Thoracic aorta (tissue), 2 donors: ENCODE measurements around the gene KCTD10. TPM values are rescaled to one million over a fixed set of nuclear protein-coding genes. Genes with fewer than 3 reads are reported as not detected.
"Not testable (repeated sequence)": the region's sequence is repeated elsewhere in the genome, so short reads cannot be mapped to it uniquely, and the experiment has no call there.

ENCODE experiments used
- ATAC-seq: fragments of 150-250 bp; one replicate; pipeline ENCODE4 v1.8.0; 2017; ENCODE audit warnings: low read depth; ENCODE audit not compliant: insufficient number of reproducible peaks, low FRiP score
- DNase-seq: peaks from one replicate; pipeline ENCODE4 v3.0.0-alpha.2; 2020; ENCODE audit warnings: low spot score
- H3K27ac ChIP-seq, 2 donors: fragments of 200-600 bp; sonication (generic); 1 replicate in 1 of 2; 2 replicates in 1 of 2; pipeline ENCODE4 v1.5.1; 2016; ENCODE audit warnings: mild to moderate bottlenecking in 2 of 2, moderate library complexity in 2 of 2
- H3K27me3 ChIP-seq: fragments of 200-600 bp; sonication (generic); replicated peaks from 2 replicates; pipeline ENCODE4 v1.6.0; 2016; ENCODE audit warnings: mild to moderate bottlenecking; ENCODE audit not compliant: insufficient read depth
- H3K36me3 ChIP-seq: fragments of 200-600 bp; sonication (generic); one replicate; pipeline ENCODE4 v1.5.1; 2016
- H3K4me1 ChIP-seq, 2 donors: fragments of 200-600 bp; sonication (generic); 1 replicate in 1 of 2; 2 replicates in 1 of 2; pipeline versions ENCODE4 v1.5.1 to v1.6.0; 2016; ENCODE audit warnings: low read depth in 2 of 2, mild to moderate bottlenecking in 1 of 2; ENCODE audit not compliant: control insufficient read depth in 1 of 2
- H3K4me3 ChIP-seq: fragments of 200-600 bp; sonication (generic); 2 replicates; pipeline ENCODE4 v1.5.1; 2016; ENCODE audit warnings: mild to moderate bottlenecking
- H3K9me3 ChIP-seq: fragments of 200-600 bp; sonication (generic); 2 replicates; pipeline ENCODE4 v1.5.1; 2016
- total RNA-seq, 2 donors: library from RNA; depleted of rRNA; stranded (reverse); fragments of >200 nt; gene quantifications; one replicate each; pipeline versions ENCODE4 v1.1.0 to v1.2.3, GENCODE V29; 2016
- TF ChIP-seq, protein P1 (sequence below): fragments of 200-600 bp; sonication (generic); IDR thresholded peaks from one replicate; pipeline ENCODE4 v1.5.1; 2019; ENCODE audit warnings: antibody characterized with exemption

The KCTD10 gene
- total RNA-seq, 2 donors from 2014 or later = 109 to 271 TPM

DNA sequence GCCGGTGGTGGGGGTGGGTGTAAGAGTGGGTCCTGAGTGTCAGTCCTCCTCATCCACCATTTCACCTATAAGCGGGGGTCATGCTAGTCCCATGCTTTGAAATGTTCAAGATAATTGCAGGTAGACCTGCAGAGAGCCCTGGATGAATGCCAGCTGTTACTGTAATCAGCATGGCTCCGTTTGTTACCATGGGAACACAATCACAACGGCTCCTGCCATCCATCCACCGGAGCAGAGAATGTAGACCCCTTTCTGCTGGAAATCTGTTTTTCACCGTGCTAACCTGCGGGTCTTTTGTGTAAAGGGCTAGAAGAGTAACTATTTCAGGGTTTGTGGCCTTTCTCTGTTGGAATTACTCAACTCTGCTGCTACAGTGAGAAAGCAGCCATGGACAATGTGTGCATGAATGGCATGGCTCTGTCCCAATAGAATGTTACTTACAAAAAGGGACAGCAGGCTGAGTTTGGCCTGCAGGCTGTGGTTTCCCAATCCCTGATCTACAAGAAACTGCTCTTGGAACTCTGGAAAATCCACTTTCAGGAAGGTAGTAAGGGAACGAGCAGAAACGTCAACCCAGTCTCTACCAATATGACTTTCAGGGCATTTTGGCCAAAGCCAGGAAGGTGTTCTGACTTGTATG lies 36.1 kb downstream of the KCTD10 start:
- H3K36me3 ChIP-seq = peaks cover 4% of the 10 kb centered on the region
- no peaks in the 10 kb centered on the region for H3K9me3 ChIP-seq
- peaks cover 0 to 6% of the 10 kb centered on the region in 2 donors for H3K4me1 ChIP-seq
- ATAC-seq (no peak), DNase-seq (no peak)
- H3K27me3 ChIP-seq = no peaks in the 10 kb centered on the region
- H3K27ac ChIP-seq = no peak overlapping the region
- H3K4me3 ChIP-seq = no peak overlapping the region
- TF ChIP-seq, protein P1, sequence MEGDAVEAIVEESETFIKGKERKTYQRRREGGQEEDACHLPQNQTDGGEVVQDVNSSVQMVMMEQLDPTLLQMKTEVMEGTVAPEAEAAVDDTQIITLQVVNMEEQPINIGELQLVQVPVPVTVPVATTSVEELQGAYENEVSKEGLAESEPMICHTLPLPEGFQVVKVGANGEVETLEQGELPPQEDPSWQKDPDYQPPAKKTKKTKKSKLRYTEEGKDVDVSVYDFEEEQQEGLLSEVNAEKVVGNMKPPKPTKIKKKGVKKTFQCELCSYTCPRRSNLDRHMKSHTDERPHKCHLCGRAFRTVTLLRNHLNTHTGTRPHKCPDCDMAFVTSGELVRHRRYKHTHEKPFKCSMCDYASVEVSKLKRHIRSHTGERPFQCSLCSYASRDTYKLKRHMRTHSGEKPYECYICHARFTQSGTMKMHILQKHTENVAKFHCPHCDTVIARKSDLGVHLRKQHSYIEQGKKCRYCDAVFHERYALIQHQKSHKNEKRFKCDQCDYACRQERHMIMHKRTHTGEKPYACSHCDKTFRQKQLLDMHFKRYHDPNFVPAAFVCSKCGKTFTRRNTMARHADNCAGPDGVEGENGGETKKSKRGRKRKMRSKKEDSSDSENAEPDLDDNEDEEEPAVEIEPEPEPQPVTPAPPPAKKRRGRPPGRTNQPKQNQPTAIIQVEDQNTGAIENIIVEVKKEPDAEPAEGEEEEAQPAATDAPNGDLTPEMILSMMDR = no peak

DNA sequence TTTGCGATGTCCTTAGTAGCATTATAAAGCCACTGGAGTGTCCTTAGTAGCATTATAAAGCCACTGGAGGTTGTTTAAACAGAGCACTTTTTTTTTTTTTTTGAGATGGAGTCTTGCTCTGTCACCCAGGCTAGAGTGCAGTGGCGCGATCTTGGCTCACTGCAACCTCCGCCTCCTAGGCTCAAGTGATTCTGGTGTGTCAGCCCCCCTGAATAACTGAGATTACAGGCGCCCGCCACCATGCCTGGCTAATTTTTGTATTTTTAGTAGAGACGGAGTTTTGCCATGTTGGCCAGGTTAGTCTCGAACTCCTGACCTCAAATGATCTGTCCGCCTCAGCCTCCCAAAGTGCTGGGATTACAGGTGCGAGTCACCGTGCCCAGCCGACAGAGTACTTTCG lies 37.1 kb downstream of the KCTD10 start:
- H3K9me3 ChIP-seq, ATAC-seq, H3K4me3 ChIP-seq, H3K27ac ChIP-seq, H3K27me3 ChIP-seq, H3K36me3 ChIP-seq, H3K4me1 ChIP-seq, DNase-seq: not testable (repeated sequence)

DNA sequence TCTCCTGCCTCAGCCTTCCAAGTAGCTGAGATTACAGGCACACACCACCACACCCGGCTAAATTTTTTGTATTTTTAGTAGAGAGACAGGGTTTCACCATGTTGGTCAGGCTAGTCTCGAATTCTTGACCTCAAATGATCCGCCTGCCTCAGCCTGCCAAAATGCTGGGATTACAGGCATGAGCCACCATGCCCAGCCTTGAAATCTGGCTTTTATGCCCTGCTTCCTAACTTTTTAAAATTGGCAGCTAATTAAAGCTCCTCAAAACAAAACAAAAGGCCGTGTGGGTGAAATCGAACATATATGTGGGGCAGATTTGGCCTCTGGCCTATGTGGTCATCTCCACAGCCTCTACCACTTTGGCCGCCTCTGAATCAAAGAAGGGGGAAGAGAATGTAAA lies 37.9 kb downstream of the KCTD10 start:
- DNase-seq (no peak), ATAC-seq (no peak)
- peaks cover 0 to 6% of the 10 kb centered on the region in 2 donors for H3K4me1 ChIP-seq
- H3K9me3 ChIP-seq = no peaks in the 10 kb centered on the region
- no peak overlapping the region for H3K4me3 ChIP-seq
- H3K27ac ChIP-seq = peak overlapping the region in 1 of 2 donors; percentile 18
- TF ChIP-seq, protein P1 = no peak
- no peaks in the 10 kb centered on the region for H3K27me3 ChIP-seq
- H3K36me3 ChIP-seq = no peaks in the 10 kb centered on the region

DNA sequence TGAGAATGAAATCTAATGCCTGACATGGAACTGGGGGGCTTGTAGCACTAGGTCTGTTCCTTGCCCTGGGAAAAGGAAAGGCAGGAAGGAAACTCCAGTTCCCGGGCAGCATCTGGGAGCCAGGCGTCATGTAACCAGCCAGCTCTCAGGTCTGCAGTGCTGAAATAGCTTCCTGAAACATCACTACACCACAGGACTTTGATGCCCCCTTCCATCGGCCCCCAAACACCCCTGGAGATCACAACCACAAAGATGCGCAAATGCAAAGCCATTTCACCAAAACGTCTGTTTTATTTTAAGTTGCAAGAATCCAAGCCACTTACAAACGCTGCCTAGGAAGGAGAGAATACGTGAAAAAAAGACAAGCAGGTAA lies 40.9 kb downstream of the KCTD10 start:
- H3K4me3 ChIP-seq = no peak overlapping the region
- H3K9me3 ChIP-seq = no peaks in the 10 kb centered on the region
- ATAC-seq = no peak
- DNase-seq = no peak
- TF ChIP-seq, protein P1 = no peak
- no peaks in the 10 kb centered on the region for H3K27me3 ChIP-seq
- no peaks in the 10 kb centered on the region for H3K36me3 ChIP-seq
- H3K4me1 ChIP-seq = peaks cover 0 to 6% of the 10 kb centered on the region in 2 donors
- H3K27ac ChIP-seq = no peak overlapping the region

DNA sequence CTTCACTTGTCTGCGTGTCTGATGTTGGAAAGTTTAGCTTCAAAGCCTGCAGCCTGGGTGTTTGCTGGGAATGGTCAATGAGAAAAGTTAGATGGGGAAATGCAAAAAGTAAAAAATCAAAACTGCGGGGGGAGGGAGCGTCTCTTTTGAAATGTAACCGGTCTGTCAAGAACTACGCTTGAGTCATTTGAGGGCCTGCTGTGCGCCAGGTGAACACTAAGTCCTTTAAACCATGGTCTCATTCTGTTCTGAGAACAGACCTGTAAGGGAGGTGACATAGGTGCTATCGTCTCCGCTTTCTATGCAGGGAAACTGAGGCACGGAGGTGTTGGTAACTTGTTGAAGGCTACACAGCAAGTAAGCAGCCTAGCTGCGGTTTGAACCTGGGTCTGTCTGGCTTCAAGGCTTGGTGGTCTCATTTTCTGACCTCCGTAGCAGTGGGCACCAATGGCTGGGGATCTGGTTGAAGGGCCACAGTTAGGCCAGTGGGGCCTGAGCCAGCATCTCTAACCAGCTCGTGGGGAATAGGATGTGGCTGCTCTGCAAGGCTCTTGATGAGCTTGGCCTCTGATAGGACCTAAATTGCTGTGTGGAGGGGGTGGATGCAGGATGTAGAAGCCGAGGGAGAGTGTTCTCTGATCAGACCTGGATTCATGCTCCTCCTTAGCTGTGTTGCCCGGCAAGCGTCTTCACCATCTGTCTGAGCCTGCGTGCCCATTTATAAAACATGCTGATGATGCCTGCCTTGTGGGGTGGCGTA lies 41.5 kb downstream of the KCTD10 start:
- TF ChIP-seq, protein P1 = no peak
- Histone ChIP-seq H3K4me1 (peaks cover 0 to 6% of the 10 kb centered on the region in 2 donors), H3K27ac (no peak overlapping the region), H3K4me3 (no peak overlapping the region), H3K36me3 (no peaks in the 10 kb centered on the region), H3K9me3 (no peaks in the 10 kb centered on the region), H3K27me3 (no peaks in the 10 kb centered on the region)
- ATAC-seq = no peak
- DNase-seq = no peak
